Midbrain (tissue), 1 donor: ENCODE data around the gene CD38.
"Not testable (repeated sequence)": the region's sequence is repeated elsewhere in the genome, so short reads cannot be mapped to it uniquely, and the experiment has no call there.

ENCODE experiments used
- DNase-seq: peaks from one replicate; lab custom pipeline; 2025; lab: John Stamatoyannopoulos, UW

The CD38 gene

DNA sequence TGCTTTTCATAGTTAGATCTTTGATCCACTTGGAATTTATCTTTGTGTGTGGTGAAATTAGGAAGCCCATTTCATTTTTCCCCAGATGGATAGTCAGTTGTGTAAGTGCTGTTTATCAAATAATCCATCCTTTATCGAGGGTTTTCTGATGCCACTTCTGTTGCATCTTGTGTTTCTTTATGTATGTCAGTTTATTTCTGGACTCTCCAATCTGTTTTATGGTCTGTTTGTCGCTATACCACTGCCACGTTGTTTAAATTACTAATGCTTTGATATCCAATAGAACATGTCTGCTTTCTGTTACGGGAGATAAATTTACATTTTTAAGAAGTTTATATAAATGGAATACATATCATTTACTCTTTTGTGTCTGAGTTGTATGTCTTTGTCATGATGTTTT is 21.0 kb downstream of the CD38 start:
- DNase-seq = no peak

DNA sequence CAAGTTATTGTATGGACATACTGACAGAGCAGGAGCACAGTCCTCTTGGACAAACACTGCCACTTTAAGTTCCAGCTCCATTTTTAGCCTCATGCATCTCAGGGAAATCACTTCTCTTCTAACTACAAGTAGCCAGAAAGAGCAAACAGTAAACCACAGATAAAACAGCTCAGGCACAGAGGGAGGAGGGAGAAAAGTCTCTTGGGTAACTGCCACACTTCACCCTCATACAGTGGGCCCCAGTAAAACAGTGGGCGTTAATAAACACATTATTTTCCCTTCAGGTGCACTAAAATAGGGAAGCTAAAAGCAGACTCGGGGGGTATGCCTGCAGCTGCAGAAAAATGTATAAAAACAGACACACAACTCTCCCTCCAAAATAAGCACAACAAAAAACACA is 21.6 kb downstream of the CD38 start:
- DNase-seq = no peak

DNA sequence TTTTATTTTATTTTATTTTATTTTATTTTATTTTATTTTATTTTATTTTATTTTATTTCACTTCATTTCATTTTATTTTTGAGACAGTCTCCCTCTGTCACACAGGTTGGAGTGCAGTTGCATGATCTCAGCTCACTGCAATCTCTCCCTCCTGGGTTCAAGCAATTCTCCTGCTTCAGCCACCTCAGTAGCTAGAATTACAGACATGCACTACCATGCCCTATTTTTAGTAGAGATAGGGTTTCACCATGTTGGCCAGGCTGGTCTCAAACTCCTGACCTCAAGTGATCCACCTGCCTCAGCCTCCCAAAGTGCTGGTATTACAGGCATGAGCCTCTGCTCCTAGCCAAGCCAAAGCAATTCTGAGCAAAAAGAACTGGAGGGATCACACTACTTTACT is 24.4 kb downstream of the CD38 start:
- DNase-seq = not testable (repeated sequence)

DNA sequence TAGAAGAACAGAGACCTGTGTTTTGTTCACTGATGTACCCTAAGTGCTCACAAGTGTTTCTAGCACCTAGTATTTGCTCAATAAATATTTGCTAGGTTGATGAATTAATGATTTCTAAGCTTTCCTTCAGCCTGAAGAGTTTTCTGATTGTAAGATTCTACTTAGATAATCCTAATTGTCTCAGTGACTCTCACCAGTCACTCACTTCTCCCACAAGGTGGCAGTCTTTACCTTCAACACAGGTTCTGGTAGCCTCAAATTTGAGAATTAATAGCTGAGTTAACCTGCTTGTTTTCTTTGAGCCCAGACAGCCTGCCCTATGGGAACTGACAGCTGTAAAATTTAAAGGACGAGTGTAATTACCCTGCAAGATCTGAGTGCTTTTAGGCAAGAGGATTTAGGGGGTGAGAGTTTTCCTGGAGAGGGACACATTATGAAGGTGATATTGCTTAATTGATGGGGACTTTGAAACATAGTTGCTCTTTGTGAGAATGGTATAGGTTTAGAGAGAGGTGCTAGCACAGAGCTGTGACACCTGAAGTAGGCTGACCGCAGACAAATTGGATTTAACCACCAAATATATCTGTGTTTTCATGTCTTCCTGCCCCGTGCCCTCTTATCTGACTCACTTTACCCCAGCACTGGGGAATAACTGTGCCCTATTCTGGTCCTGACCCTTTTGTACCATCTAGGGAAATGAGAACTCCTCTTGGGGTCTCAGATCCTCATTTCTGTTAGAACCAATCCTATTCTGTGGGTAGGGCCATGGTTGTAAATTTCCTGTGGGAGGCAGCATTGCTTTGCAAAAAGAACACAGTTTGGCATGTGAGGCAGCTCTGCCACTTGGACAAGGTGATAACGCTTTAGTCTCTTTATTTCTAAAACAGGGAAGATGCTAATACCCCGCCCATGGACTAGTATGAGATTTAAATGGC is 27.7 kb downstream of the CD38 start:
- peak; percentile 22 for DNase-seq

DNA sequence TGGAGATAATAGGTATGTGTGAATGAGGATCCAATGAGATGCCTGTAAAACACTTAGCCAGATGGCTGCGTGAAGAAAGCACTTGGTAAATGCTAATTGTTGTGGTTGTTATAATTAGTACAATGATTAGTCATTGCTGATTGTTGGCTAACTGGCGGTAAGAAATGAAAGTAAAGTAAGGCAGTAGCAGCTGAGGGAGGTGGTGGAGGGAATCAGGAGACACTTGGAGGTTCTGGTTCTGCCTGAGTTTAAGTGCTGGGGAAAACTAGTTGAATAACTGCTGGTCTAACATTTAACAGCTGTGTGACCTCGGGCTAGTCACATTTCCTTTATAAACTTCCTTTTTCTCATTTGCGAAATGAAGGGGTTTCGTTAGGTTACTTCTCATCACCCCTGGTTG is 30.9 kb downstream of the CD38 start:
- DNase-seq = no peak

DNA sequence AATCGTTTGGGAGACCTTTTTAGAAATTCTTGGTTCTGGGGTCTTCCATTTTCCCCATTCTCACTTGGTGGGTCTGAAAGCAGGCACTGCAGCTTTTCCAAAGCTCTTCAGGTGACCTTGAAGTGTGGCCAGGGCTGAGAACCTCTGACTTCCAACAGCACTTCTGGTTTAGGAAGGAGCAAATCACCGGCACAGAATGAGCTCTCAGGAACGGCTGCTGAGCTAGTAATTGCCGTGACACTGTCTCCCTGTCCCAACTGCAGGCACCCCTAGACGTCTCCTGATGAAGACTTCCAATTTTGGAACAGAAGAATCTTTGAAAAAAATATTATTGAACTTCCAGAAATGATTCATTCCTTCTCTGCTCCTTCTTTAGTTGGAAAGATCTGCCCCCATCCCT is 31.3 kb downstream of the CD38 start:
- no peak for DNase-seq

DNA sequence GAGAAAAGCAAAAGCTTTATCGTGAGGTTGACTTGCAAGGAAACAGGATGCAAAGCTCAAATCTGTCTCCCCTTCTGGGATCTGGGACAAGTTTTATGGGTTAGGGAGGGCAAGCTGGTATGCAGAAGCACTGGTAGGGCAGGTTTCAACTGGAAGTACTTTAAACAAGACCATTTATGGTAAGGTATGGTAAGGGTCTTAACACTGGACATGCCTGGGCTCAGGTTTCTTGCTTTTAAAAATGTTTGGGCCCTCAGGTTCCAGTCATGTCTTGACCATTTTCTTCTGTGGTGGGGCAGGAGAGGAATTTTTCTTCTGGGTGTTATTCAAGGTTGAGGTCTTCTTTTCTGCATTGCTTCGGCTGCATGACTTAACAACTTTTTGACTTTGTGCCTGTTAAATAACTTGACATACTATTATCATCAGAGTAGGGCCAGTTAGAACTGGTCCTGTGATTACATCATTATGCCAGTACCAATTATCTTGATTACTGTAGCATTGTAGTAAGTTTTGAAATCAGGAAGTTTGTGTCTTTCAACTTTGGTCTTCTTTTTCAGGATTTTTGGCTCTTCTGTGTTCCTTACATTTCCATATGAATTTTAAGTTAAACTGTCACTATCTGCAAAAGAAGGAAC is 33.7 kb downstream of the CD38 start:
- no peak for DNase-seq

DNA sequence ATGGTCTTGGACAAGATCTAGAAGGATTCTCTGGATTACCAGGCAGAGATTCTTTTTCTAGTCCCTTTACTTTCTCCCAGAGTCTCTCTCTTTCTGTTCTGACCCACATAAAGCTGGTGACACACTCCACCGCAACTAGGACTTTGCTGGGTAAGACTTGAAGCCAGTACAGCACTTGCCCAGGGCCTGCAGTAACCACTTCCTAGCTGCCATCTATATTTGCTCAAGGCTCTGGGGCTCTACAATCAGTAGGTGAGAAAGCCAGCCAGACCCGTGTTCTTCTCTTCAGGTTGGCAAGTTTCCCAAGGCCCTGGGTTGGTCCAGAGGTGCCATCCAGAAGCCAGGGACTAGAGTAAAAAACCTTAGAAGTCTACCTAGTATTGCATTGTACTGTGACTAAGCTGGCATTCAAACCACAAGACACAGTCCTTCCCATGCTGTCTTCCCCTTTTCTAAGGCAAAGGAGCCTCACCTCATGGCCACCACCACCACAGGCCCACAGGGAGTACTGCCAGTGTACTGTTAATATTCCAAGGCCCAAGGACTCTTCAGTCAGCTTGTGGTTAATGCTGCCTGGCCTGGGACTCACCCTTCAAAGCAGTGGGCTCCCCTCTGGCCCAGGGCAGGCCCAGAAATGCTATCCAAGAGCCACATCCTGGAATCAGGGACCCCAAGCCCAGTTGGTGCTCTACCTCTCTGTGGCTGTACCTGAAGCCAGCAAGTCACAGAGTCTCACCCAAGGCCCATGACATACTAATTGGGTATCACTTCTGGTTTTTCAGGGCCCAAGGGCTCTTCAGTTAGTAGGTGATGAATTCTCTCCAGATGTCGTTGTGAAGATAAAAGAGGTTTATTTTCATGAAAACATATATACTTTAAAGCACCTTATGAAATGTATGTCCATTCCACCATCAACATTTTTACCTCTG is 54.7 kb downstream of the CD38 start:
- DNase-seq = no peak

DNA sequence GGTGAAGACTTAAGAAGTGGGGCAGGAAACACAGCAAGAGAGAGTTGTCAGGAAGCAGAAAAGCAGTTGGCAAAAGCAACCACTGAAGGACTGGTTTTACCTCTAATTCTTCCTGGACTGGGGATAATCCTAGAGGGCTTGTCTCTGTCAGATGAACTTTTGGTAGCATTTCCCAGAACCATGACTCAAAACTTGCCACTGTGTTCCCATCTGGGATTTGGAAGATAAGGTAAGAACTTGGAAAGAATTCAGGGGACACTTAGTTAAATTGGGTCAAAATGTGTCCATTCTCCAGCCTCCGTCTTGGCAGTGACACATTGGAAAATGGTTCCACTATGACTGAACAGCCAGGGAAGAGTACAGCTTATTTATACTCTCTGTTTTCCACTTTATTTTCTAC is 55.7 kb downstream of the CD38 start:
- DNase-seq = no peak

DNA sequence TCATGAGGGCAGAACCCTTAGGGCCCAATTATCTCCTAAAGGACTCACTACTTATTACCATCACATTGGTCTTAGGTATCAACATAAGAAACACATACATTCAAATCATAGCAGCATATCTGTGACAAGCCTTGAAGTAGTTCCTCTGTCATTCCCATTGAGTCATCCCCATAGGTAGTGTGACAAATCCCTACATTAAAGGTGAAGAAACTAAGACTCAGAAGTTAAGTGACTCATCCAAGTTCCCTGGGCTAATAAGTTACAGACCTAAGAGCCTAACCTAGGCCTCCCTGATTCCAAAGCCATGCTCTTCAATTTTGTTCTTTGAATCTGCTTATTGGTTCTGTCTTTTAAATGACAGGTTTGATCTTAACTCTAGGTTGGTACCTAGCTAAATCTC is 58.2 kb downstream of the CD38 start:
- DNase-seq = no peak

DNA sequence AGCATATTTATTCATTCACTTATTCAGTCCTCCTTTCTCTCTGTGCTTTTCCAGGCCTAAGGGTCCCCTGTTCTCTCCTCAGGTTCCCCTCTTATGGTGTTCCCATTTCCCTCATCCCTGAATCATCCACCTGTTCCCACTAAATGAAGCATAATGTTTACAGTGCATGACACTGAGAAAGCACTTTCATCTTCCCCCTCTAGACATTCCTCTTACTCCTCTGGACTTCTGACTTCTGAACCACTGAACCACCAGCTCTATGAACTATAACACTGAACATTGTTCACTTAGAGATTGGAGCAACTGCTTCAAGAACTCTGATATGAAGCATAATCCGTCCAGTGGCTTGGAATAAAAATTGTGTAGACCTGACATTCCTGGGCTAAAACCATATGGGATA is 59.5 kb downstream of the CD38 start:
- no peak for DNase-seq

DNA sequence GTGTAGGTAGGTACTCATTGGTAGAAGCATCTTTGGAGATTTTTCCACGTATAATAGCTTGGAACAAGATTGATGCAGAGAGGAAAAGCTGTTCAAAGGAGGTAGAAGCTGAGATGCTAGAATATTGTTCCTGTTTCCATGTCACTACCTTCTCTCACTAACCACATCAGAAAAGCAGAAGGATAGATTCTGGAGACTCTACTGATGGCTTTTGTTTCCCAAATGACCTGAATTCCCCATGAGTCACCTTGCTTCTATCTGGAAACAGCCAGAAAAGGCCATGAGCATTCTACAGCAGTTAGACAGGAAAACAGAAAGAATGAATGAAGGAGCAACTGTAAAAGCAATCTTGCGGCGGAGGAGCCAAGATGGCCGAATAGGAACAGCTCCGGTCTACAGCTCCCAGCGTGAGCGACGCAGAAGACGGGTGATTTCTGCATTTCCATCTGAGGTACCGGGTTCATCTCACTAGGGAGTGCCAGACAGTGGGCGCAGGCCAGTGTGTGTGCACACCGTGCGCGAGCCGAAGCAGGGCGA is 63.1 kb downstream of the CD38 start:
- not testable (repeated sequence) for DNase-seq

DNA sequence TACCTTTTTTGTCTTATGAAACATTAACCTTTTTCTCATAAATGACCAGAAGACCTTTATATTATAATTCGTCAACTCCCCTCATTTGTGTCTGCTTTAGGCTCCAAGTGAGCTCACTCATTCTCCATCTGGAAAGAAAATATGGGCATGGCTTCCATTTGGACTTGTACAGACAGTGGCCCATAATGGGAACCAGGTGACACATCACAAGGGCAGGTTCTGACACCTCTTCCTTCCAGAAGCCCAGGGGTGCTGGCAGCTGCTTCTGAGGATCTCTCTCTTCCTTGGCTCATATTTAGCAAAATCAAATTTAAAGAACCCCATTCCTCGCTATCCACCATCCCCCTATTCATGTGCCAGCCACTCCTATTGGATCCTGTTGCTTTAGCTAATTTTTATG is 69.6 kb downstream of the CD38 start:
- DNase-seq = no peak

DNA sequence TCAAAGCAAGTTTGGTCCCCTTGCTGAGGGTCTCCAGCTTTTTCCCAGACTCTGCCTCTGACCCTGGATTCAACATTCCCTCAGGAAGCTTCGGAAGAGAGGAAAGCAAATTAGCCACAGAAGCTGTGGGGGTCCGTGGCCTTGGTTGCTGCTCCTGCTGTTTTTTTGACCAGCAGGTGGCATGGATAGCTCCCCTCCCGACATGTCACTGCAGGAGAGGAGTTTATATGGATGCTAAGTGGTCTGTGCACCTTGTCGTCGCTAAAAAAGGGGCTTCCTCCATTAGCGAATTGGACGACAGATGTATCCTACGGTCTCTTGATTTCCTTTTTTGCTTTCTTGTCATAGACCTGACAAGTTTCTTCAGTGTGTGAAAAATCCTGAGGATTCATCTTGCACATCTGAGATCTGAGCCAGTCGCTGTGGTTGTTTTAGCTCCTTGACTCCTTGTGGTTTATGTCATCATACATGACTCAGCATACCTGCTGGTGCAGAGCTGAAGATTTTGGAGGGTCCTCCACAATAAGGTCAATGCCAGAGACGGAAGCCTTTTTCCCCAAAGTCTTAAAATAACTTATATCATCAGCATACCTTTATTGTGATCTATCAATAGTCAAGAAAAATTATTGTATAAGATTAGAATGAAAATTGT is 70.2 kb downstream of the CD38 start:
- no peak for DNase-seq

DNA sequence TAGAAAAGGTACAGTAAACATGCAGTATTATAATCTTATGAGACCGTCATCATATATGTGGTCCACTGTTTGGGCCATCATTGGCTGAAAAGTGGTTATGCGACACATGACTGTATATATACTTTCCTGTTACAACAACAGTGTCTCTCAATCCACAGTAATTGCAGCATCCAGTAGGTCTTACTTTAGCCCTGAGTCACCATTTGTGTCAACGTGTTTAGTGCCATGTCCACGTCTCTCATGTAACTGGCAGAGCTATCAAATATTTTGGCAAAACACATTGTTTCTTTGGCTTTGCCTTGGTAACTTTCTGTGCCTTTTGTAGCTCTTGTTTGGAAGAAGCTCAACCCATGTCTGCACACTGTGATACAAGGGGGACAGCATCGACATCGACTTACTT is 73.8 kb downstream of the CD38 start:
- DNase-seq = no peak

DNA sequence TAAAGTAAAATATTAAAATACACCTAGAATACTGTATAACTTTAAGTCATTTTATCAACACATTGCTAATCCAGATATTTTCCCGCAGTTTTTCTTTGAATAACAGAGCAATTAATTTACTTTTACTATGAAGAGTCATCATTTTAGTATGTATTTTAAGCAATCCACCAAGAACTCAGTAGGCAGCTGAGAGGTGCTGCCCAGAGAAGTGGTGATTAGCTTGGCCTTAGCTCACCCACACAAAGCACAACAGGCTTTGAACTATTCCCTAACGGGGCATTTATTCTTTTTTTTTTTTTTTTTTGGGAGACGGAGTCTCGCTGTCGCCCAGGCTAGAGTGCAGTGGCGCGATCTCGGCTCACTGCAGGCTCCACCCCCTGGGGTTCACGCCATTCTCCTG is 74.4 kb downstream of the CD38 start:
- DNase-seq = no peak

DNA sequence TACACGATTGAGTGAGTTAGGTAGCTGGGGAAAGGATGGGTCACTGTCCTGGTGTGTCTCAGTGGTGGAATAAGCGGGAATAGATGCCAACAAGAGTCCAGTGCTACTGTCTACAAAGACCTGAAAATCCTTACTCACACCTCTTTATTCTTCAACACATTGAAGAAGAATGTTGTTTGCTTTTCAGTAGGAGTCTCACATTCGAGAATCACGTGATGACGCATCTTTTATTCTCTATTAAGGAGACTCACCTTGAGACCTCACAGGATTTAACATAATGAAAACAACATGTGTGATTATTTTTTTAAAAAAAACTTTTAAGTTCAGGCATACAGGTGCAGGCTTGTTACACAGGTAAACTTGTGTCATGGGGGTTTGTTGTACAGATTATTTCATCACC is 75.2 kb downstream of the CD38 start:
- no peak for DNase-seq

DNA sequence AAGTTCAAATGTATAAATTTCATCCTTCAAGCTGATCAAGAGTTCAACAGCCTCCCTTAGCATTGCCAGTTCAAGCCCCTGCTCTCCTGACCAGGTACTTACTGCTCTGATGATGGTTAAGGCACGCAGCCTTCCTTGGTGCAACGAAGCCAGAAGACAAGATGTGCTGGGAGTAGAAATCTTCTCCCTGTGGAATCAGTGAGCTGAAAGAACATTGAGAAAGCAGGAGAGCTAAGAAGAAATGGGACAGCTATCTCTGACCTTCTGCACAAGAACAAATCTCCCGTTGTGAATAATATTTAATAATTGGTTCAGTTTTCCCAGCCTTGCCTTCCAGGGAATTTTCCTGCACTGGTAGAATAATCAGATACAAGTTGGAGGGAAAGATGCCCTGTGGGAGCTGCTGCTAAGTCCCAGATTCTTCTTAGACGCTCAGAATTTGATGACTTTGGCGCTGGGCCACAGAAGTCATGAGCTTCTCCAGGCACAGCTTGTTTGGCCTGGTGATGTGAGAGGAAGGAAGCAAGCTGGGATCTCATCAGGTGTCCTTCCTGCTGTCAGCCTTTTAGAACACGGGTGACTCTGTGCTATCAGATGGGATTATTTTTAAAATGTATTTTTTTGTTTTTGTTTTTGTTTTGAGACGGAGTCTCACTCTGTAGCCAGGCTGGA is 77.8 kb downstream of the CD38 start:
- DNase-seq = no peak

DNA sequence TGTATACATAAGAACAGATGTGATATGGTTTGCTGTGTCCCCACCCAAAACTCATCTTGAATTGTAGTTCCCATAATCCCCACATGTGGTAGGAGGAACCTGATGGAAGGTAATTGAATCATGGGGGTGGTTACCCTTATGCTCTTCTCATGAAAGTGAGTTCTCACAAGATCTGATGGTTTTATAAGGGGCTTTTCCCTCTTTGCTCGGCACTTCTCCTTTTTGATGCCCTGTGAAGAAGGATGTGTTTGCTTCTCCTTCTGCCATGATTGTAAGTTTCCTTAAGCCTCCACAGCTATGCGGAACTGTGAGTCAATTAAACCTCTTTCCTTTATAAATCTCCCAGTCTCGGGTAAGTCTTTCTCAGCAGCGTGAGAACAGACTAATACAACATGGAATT is 83.1 kb downstream of the CD38 start:
- not testable (repeated sequence) for DNase-seq

DNA sequence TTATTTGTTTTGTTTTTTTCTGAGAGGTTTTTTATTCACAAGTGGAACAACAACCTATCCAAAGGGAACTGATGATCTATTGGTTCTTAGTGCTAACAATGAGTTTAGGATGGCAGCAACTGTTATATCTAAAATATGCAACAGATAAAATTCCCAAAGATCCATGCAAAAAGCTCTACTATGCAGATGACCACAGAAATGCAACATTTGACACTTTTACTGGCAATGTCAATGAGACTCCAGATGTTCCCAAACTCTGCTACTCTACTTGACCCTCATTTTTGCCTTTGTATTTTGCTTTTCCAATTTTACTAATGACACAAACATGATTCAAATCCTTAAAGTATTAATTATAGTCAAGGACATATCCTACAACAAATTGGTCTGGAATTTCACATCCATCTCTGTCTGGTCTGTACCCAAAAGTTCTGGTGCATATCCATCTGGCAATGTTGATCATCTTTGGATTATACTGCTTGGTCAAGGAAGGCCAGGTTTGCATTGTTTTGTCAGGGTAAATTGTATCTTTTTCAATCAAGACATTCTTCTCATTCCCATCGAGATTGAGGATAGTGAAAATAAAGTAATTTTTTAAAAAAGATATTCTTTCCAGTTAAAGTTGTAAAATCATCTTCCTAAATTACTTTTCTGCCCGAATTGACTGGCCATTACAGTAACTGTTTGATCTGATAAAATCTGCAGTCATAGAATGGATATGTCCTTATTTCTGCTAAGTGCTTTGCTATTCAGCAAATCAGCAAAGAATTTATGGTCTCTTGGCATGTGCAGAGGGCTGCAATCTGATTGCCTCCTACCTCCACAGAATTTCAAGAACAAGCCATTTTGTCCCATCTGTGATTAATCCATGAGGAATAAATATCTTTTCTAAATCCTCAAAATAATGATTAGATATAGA is 86.8 kb downstream of the CD38 start:
- no peak for DNase-seq
